HepG2 (cell line): ENCODE results near the gene SMIM43. TPM values are rescaled to one million over a fixed set of nuclear protein-coding genes. Genes with fewer than 3 reads are reported as not detected.

Experiments
- ATAC-seq: fragments of 200-7000 bp; cut with Tn5 transposase; 3 replicates; pipeline ENCODE4 v1.9.1; 2020; ENCODE audit warnings: mild to moderate bottlenecking, moderate library complexity
- BruUV-seq: library from RNA; stranded (reverse); fragments of 400-500 nt; replicated peaks from 2 replicates; lab custom pipeline; 2021; lab: Mats Ljungman, UMichigan
- CTCF ChIA-PET: fragments of 300-600 bp; formaldehyde crosslinking; extraction: SDS; loops from one replicate; lab custom pipeline; 2021; ENCODE audit warnings: low total read pairs, inconsistent platforms, low intra/inter-chr PET ratio; lab: Yijun Ruan, JAX
- POLR2A ChIA-PET: fragments of 350-600 bp; sonication (Branson Sonifier 250); formaldehyde crosslinking; loops from one replicate; lab custom pipeline; 2020; ENCODE audit warnings: antibody characterized with exemption, inconsistent platforms; lab: Yijun Ruan, JAX
- DNase-seq: peaks from one replicate; pipeline ENCODE4 v3.0.0-alpha.2; 2015; ENCODE audit warnings: low spot score
- FAIRE-seq: peaks from 3 replicates; lab custom pipeline; 2011; peaks lifted over from hg19 to GRCh38; lab: Jason Lieb, UNC
- H2AFZ ChIP-seq: one replicate; pipeline ENCODE4 v1.6.1; 2011; ENCODE audit warnings: low read length, inconsistent platforms
- H3K27ac ChIP-seq: fragments of 300-600 bp; 3 replicates; pipeline ENCODE4 v1.8.0; 2011; ENCODE audit warnings: mixed run types, mild to moderate bottlenecking, mixed read lengths, low read length, inconsistent platforms; ENCODE audit not compliant: insufficient read depth; ENCODE audit errors: extremely low read length
- H3K27me3 ChIP-seq, 2 experiments: fragments of 200-600 bp in 1 of 2; 2 replicates in 1 of 2; 3 replicates in 1 of 2; pipeline versions ENCODE4 v1.6.0 to v1.8.0; 2011; ENCODE audit warnings: low read length in 2 of 2, mild to moderate bottlenecking in 2 of 2, moderate library complexity in 2 of 2, inconsistent platforms in 1 of 2; ENCODE audit not compliant: insufficient read depth in 2 of 2, control insufficient read depth in 1 of 2
- H3K36me3 ChIP-seq, 2 experiments: fragments of 200-600 bp in 1 of 2; replicated peaks in 1 of 2; 2 replicates in 1 of 2; 3 replicates in 1 of 2; pipeline versions ENCODE4 v1.5.1 to v1.8.0; 2011; ENCODE audit warnings: low read length in 2 of 2, inconsistent platforms in 1 of 2; ENCODE audit not compliant: insufficient read depth in 2 of 2, control insufficient read depth in 1 of 2
- H3K4me1 ChIP-seq: 2 replicates; pipeline ENCODE4 v1.5.1; 2012; ENCODE audit warnings: low read length, inconsistent platforms; ENCODE audit not compliant: insufficient read depth
- H3K4me2 ChIP-seq: 2 replicates; pipeline ENCODE4 v1.6.0; 2011; ENCODE audit warnings: low read depth, low read length, inconsistent platforms
- H3K4me3 ChIP-seq, 3 experiments: fragments of 200-600 bp in 1 of 3; sonication (generic), shearing (Covaris generic) in 1 of 3; replicated peaks in 1 of 3; 2 replicates each; pipeline ENCODE4 v1.5.1; 2011 to 2016; ENCODE audit warnings: low read length in 3 of 3, inconsistent platforms in 2 of 3, low read depth in 2 of 3, mild to moderate bottlenecking in 2 of 3, control low read depth in 1 of 3, mixed read lengths in 1 of 3; ENCODE audit not compliant: insufficient read depth in 1 of 3
- H3K79me2 ChIP-seq: one replicate; pipeline ENCODE4 v1.6.1; 2011; ENCODE audit warnings: low read length, inconsistent platforms; ENCODE audit not compliant: insufficient read depth
- H3K9ac ChIP-seq: 2 replicates; pipeline ENCODE4 v1.6.0; 2011; ENCODE audit warnings: mild to moderate bottlenecking, low read depth, low read length, inconsistent platforms; ENCODE audit not compliant: insufficient read depth
- H3K9me3 ChIP-seq: 2 replicates; pipeline ENCODE4 v1.5.1; 2012; ENCODE audit warnings: mild to moderate bottlenecking, low read length
- H4K20me1 ChIP-seq: 2 replicates; pipeline ENCODE4 v1.6.0; 2011; ENCODE audit warnings: inconsistent platforms, mild to moderate bottlenecking, low read length, moderate library complexity; ENCODE audit not compliant: insufficient read depth
- CBX2 ChIP-seq, 2 experiments: fragments of 200-600 bp in 1 of 2; sonication (generic); formaldehyde crosslinking in 1 of 2; IDR thresholded peaks; 2 replicates each; pipeline versions ENCODE4 v1.7.0 to v1.8.1; 2018 to 2022; ENCODE audit warnings: low read depth in 2 of 2, low read length in 1 of 2, mild to moderate bottlenecking in 1 of 2, missing genetic modification reagents in 1 of 2
- KLF16 ChIP-seq, 2 experiments: sonication (generic) in 1 of 2; formaldehyde crosslinking in 1 of 2; IDR thresholded peaks; 2 replicates each; pipeline versions ENCODE4 v1.6.1 to v1.8.0; 2016 to 2023; ENCODE audit warnings: missing genetic modification reagents in 2 of 2, missing compliant biosample characterization in 1 of 2
- MBNL3 ChIP-seq: fragments of 250-450 bp; sonication (Bioruptor Pico); conservative IDR thresholded peaks from 2 replicates; pipeline ENCODE4 v1.8.0; 2022; ENCODE audit warnings: mild to moderate bottlenecking, inconsistent platforms
- PRPF4 ChIP-seq: fragments of 200-400 bp; formaldehyde crosslinking; IDR thresholded peaks from 2 replicates; pipeline ENCODE4 v1.6.1; 2016; ENCODE audit warnings: low read length, low read depth; ENCODE audit not compliant: poor library complexity, severe bottlenecking
- RXRA ChIP-seq: sonication (generic); formaldehyde crosslinking; IDR thresholded peaks from 2 replicates; pipeline ENCODE4 v1.5.1; 2020; ENCODE audit warnings: missing genetic modification reagents
- TBX2 ChIP-seq: sonication (generic); formaldehyde crosslinking; IDR thresholded peaks from 2 replicates; pipeline ENCODE4 v1.5.0; 2020; ENCODE audit warnings: missing genetic modification reagents, mild to moderate bottlenecking, borderline replicate concordance
- ZFYVE20 ChIP-seq: sonication (generic); formaldehyde crosslinking; IDR thresholded peaks from 2 replicates; pipeline ENCODE4 v1.8.0; 2023; ENCODE audit warnings: low read depth, mild to moderate bottlenecking, moderate library complexity, missing genetic modification reagents, borderline replicate concordance
- ZNF430 ChIP-seq: sonication (generic); formaldehyde crosslinking; IDR thresholded peaks from 2 replicates; pipeline ENCODE4 v1.9.0; 2021; ENCODE audit warnings: mild to moderate bottlenecking, missing genetic modification reagents
- WGBS: methylation state at CpG from one replicate; pipeline ENCODE4 v1.1.6; 2017; ENCODE audit warnings: low lambda C conversion rate; 5-methylcytosine and 5-hydroxymethylcytosine counted together
- in situ Hi-C: cut with HindIII; loops from 2 replicates; pipeline ENCODE4 v1.10.0; 2017; ENCODE audit warnings: low pct_unique_long_range_greater_than_20kb; ENCODE audit not compliant: extremely low pct_ligation_motif_present
- intact Hi-C: fragments of 100-400 bp; cut with micrococcal nuclease; formaldehyde crosslinking; loops from one replicate; pipeline ENCODE4 v1.10.0; 2022; ENCODE audit not compliant: unreplicated experiment
- polyA plus RNA-seq, 8 experiments: library from polyadenylated mRNA; depleted of rRNA in 3 of 8; stranded (reverse) in 7 of 8; unstranded in 1 of 8; fragments of >200 nt; fragmentation: Illumina TruSeq in 4 of 8; extraction: Trizol in 4 of 8; gene quantifications; 2 replicates each; pipeline versions ENCODE4 v1.2.1 to v1.2.3, GENCODE V29; 2011 to 2016; ENCODE audit warnings: low read depth in 4 of 8, missing spikeins in 1 of 8, mixed read lengths in 1 of 8; ENCODE audit not compliant: insufficient read depth in 1 of 8
- total RNA-seq, 5 experiments: library from RNA; depleted of rRNA; stranded (reverse); fragments of >200 nt; fragmentation: Illumina TruSeq; extraction: Trizol; gene quantifications; 2 replicates each; pipeline ENCODE4 v1.2.3, GENCODE V29; 2016; ENCODE audit warnings: low read depth in 1 of 5
- TF ChIP-seq, protein P1 (sequence below): fragments of 450-650 bp; IDR thresholded peaks from 2 replicates; pipeline ENCODE4 v1.6.1; 2017
- TF ChIP-seq, protein P2 (sequence below): sonication (generic); formaldehyde crosslinking; IDR thresholded peaks from 2 replicates; pipeline ENCODE4 v1.4.0; 2020; ENCODE audit warnings: missing genetic modification reagents, mild to moderate bottlenecking, borderline replicate concordance
- TF ChIP-seq, protein P3 (sequence below): sonication (generic); formaldehyde crosslinking; IDR thresholded peaks from 2 replicates; pipeline ENCODE4 v1.5.0; 2020; ENCODE audit warnings: mild to moderate bottlenecking, missing genetic modification reagents, borderline replicate concordance
- TF ChIP-seq, protein P4 (sequence below): IDR thresholded peaks from 2 replicates; pipeline ENCODE4 v1.6.1; 2016; ENCODE audit warnings: missing biosample characterization, missing genetic modification reagents, low read depth
- TF ChIP-seq, protein P5 (sequence below): sonication (generic); formaldehyde crosslinking; IDR thresholded peaks from 2 replicates; pipeline ENCODE4 v1.8.0; 2022; ENCODE audit warnings: mild to moderate bottlenecking, missing genetic modification reagents; ENCODE audit not compliant: insufficient replicate concordance

SMIM43 gene
- total and polyA plus RNA-seq, 2 of the 13 experiments (the other 11 are each of a cell fraction or from before 2014, with no cell fraction given) = not detected

DNA sequence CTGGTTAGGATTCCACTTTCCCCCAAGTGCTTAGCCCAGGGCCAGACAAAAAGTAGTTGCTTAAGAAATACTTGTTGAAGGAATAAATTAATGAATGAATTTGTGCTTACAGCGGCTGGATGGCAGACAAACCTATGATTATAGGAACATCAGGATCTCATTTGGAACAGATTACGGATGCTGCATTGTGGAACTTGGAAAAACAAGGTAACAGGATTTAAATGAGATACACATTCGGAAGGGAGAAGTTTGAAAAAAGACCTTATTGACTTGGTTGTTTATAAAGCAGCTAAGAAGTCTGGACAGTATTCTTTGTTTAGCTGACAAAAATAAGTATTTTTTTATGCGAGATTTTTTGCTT lies 36.7 kb upstream of the SMIM43 start:
- no peak for ATAC-seq
- Histone ChIP-seq H3K27me3 (no peaks in the 10 kb centered on the region; a peak in 1 of 5 replicates), H4K20me1 (no peaks in the 10 kb centered on the region), H3K27ac (peak overlapping the region; percentile 93), H2AFZ (peak overlapping the region; percentile 20), H3K4me3 (peak overlapping the region; percentile 79 to 86 (median 84)), H3K79me2 (peaks cover 19% of the 10 kb centered on the region), H3K4me1 (peaks cover 43% of the 10 kb centered on the region), H3K4me2 (peak overlapping the region; percentile 97), H3K36me3 (peaks cover 6 to 18% of the 10 kb centered on the region in 2 experiments; a peak in 4 of 5 replicates), H3K9ac (peak overlapping the region; percentile 87), H3K9me3 (no peaks in the 10 kb centered on the region)
- TSS peak; percentile 64 for BruUV-seq
- FAIRE-seq = peak; percentile 28
- in situ Hi-C loops = no loop called here
- POLR2A ChIA-PET = interaction anchor here (0.7 to 2.6 kb wide), 8 partner anchors 9 to 106 kb away, joined by 3 to 14 read pairs (median 4); partner anchors contain the start of genes ANXA5, BBS7 and CCNA2
- 4% methylated on average over 4 of the region's 4 CpGs for WGBS
- CTCF ChIA-PET = no interaction called here
- intact Hi-C loops = loop anchor here (1.0 to 5.0 kb wide), 2 partner anchors 22 to 124 kb away; partner anchors contain the start of gene CCNA2
- DNase-seq = no peak
- TF ChIP-seq, protein P1, sequence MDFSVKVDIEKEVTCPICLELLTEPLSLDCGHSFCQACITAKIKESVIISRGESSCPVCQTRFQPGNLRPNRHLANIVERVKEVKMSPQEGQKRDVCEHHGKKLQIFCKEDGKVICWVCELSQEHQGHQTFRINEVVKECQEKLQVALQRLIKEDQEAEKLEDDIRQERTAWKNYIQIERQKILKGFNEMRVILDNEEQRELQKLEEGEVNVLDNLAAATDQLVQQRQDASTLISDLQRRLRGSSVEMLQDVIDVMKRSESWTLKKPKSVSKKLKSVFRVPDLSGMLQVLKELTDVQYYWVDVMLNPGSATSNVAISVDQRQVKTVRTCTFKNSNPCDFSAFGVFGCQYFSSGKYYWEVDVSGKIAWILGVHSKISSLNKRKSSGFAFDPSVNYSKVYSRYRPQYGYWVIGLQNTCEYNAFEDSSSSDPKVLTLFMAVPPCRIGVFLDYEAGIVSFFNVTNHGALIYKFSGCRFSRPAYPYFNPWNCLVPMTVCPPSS = no peak
- no peak for TF ChIP-seq PRPF4
- TF ChIP-seq RXRA = no peak
- TF ChIP-seq, protein P2, sequence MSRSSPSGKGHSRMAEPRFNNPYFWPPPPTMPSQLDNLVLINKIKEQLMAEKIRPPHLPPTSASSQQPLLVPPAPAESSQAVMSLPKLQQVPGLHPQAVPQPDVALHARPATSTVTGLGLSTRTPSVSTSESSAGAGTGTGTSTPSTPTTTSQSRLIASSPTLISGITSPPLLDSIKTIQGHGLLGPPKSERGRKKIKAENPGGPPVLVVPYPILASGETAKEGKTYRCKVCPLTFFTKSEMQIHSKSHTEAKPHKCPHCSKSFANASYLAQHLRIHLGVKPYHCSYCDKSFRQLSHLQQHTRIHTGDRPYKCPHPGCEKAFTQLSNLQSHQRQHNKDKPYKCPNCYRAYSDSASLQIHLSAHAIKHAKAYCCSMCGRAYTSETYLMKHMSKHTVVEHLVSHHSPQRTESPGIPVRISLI = no peak
- no peak for TF ChIP-seq TBX2
- no peak for TF ChIP-seq MBNL3 (CRISPR knock-in tag)
- no peak for TF ChIP-seq ZNF430 (CRISPR knock-in tag)
- TF ChIP-seq CBX2 (IDR thresholded peaks at IDR 0.05; ENCODE audit: low read depth, low read length) = no peak
- no peak for TF ChIP-seq CBX2 (CRISPR knock-in tag; IDR thresholded peaks at IDR 0.05; ENCODE audit: low read depth)
- TF ChIP-seq, protein P3, sequence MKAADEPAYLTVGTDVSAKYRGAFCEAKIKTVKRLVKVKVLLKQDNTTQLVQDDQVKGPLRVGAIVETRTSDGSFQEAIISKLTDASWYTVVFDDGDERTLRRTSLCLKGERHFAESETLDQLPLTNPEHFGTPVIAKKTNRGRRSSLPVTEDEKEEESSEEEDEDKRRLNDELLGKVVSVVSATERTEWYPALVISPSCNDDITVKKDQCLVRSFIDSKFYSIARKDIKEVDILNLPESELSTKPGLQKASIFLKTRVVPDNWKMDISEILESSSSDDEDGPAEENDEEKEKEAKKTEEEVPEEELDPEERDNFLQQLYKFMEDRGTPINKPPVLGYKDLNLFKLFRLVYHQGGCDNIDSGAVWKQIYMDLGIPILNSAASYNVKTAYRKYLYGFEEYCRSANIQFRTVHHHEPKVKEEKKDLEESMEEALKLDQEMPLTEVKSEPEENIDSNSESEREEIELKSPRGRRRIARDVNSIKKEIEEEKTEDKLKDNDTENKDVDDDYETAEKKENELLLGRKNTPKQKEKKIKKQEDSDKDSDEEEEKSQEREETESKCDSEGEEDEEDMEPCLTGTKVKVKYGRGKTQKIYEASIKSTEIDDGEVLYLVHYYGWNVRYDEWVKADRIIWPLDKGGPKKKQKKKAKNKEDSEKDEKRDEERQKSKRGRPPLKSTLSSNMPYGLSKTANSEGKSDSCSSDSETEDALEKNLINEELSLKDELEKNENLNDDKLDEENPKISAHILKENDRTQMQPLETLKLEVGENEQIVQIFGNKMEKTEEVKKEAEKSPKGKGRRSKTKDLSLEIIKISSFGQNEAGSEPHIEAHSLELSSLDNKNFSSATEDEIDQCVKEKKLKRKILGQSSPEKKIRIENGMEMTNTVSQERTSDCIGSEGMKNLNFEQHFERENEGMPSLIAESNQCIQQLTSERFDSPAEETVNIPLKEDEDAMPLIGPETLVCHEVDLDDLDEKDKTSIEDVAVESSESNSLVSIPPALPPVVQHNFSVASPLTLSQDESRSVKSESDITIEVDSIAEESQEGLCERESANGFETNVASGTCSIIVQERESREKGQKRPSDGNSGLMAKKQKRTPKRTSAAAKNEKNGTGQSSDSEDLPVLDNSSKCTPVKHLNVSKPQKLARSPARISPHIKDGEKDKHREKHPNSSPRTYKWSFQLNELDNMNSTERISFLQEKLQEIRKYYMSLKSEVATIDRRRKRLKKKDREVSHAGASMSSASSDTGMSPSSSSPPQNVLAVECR (CRISPR knock-in tag) = no peak
- TF ChIP-seq, protein P4, sequence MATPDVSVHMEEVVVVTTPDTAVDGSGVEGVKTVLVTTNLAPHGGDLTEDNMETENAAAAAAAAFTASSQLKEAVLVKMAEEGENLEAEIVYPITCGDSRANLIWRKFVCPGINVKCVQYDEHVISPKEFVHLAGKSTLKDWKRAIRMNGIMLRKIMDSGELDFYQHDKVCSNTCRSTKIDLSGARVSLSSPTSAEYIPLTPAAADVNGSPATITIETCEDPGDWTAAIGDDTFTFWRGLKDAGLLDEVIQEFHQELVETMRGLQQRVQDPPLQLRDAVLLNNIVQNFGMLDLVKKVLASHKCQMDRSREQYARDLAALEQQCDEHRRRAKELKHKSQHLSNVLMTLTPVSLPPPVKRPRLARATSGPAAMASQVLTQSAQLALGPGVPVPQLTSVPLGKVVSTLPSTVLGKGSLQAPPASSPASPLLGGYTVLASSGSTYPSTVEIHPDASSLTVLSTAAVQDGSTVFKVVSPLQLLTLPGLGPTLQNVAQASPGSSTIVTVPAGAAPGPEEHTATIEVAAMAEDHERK (CRISPR knock-in tag) = no peak
- no peak for TF ChIP-seq KLF16 (CRISPR knock-in tag; IDR thresholded peaks at IDR 0.05)
- TF ChIP-seq ZFYVE20 = no peak
- TF ChIP-seq, protein P5, sequence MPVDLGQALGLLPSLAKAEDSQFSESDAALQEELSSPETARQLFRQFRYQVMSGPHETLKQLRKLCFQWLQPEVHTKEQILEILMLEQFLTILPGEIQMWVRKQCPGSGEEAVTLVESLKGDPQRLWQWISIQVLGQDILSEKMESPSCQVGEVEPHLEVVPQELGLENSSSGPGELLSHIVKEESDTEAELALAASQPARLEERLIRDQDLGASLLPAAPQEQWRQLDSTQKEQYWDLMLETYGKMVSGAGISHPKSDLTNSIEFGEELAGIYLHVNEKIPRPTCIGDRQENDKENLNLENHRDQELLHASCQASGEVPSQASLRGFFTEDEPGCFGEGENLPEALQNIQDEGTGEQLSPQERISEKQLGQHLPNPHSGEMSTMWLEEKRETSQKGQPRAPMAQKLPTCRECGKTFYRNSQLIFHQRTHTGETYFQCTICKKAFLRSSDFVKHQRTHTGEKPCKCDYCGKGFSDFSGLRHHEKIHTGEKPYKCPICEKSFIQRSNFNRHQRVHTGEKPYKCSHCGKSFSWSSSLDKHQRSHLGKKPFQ (CRISPR knock-in tag) = no peak
